Measurements from ENCODE around the gene C2orf81.

DNA sequence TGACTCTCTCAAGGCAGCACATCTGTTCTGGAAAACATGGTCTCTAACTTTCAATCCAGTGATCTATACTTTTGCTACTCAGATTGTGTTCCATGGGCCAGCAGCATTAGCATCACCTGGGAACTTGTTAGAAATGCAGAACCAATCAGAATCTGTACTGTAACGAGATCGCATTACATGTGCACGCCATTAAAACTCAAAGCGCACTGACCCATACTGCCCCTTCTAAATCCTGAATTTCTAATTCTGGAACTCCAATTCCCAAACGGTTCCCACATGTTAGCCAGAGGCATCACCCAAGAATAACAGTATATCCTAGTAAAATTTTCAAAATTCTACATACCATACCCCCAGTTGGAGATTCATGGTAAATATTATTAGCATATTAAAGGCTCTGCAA lies 30.8 kb downstream of the C2orf81 start:
- no peak for TF ChIP-seq POLR2A (IDR thresholded peaks at IDR 0.05)
- TF ChIP-seq, protein P1, sequence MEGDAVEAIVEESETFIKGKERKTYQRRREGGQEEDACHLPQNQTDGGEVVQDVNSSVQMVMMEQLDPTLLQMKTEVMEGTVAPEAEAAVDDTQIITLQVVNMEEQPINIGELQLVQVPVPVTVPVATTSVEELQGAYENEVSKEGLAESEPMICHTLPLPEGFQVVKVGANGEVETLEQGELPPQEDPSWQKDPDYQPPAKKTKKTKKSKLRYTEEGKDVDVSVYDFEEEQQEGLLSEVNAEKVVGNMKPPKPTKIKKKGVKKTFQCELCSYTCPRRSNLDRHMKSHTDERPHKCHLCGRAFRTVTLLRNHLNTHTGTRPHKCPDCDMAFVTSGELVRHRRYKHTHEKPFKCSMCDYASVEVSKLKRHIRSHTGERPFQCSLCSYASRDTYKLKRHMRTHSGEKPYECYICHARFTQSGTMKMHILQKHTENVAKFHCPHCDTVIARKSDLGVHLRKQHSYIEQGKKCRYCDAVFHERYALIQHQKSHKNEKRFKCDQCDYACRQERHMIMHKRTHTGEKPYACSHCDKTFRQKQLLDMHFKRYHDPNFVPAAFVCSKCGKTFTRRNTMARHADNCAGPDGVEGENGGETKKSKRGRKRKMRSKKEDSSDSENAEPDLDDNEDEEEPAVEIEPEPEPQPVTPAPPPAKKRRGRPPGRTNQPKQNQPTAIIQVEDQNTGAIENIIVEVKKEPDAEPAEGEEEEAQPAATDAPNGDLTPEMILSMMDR (IDR thresholded peaks at IDR 0.05), result no peak

All from prostate gland (tissue), 2 donors.